Stimulated activated CD4-positive, alpha-beta T cell treated with anti-CD3 and anti-CD28 coated beads, Interleukin-12 subunit alpha, Interleukin-12 subunit beta, amount 100 ng/mL, for 4 hours (primary cell): ENCODE results near the gene COLQ.
"Not testable (repeated sequence)": the region's sequence is repeated elsewhere in the genome, so short reads cannot be mapped to it uniquely, and the experiment has no call there.

Source experiments
- DNase-seq: peaks from one replicate; pipeline ENCODE4 v3.0.0-alpha.2; 2020

COLQ gene

GRCh38 chr3:15521573-15521965, at the start of gene COLQ:
COLQ (minus strand) TSS chr3:15521706; CDS start chr3:15521625, 81 bp downstream.
- no peak for DNase-seq

- DNase-seq, result no peak
These were observed 41.7 kb upstream of the COLQ start for GRCh38 chr3:15563190-15563589.

- no peak for DNase-seq
These were observed 41.1 kb upstream of the COLQ start for GRCh38 chr3:15562560-15562959.

GRCh38 chr3:15558581-15558980, 37.1 kb upstream of the COLQ start:
- DNase-seq, result no peak

- DNase-seq, result peak; percentile 18
These were observed 36.0 kb upstream of the COLQ start for GRCh38 chr3:15557511-15557946.

- no peak for DNase-seq
These were observed 35.0 kb upstream of the COLQ start for GRCh38 chr3:15556512-15556911.

GRCh38 chr3:15553749-15554148, 32.2 kb upstream of the COLQ start:
- DNase-seq, result no peak

GRCh38 chr3:15551902-15552301, 30.4 kb upstream of the COLQ start:
- no peak for DNase-seq

GRCh38 chr3:15549846-15550245, 28.3 kb upstream of the COLQ start:
- DNase-seq, result no peak

- DNase-seq, result no peak
These were observed 21.1 kb upstream of the COLQ start for GRCh38 chr3:15542614-15543013.

- no peak for DNase-seq
These were observed 19.9 kb upstream of the COLQ start for GRCh38 chr3:15541371-15541770.

- DNase-seq, result no peak
These were observed 17.6 kb upstream of the COLQ start for GRCh38 chr3:15539066-15539465.

GRCh38 chr3:15538345-15538744, 16.8 kb upstream of the COLQ start:
- no peak for DNase-seq

- no peak for DNase-seq
These were observed 15.3 kb upstream of the COLQ start for GRCh38 chr3:15536856-15537255.

- DNase-seq, result peak; percentile 36
These were observed 14.2 kb upstream of the COLQ start for GRCh38 chr3:15535732-15536131.

- not testable (repeated sequence) for DNase-seq
These were observed 11.1 kb upstream of the COLQ start for GRCh38 chr3:15532614-15533013.

GRCh38 chr3:15531346-15531745, 9.8 kb upstream of the COLQ start:
- DNase-seq, result no peak

- no peak for DNase-seq
These were observed 7.5 kb upstream of the COLQ start for GRCh38 chr3:15528854-15529537.

- DNase-seq, result no peak
These were observed 5.5 kb upstream of the COLQ start for GRCh38 chr3:15527031-15527459.

GRCh38 chr3:15525790-15526189, 4.3 kb upstream of the COLQ start:
- DNase-seq, result no peak

GRCh38 chr3:15523660-15524417, 2.3 kb upstream of the COLQ start:
- DNase-seq, result no peak

GRCh38 chr3:15522016-15522415, 510 bp upstream of the COLQ start:
- no peak for DNase-seq

GRCh38 chr3:15520804-15521572, 518 bp downstream of the COLQ start:
- no peak for DNase-seq

GRCh38 chr3:15520185-15520584, 1.3 kb downstream of the COLQ start:
- no peak for DNase-seq
